ENCODE results near the gene ZFX. TPM values are rescaled to one million over a fixed set of nuclear protein-coding genes. Genes with fewer than 3 reads are reported as not detected.

Gene ZFX
- total RNA-seq, 2 donors from 2014 or later: 47.2 to 78.6 TPM

Other genes starting within 250 kb of the ZFX start
- 10 to 100 TPM; 16.6 to 24.4 TPM for gene APOO, start 241.8 kb upstream of the ZFX start, total RNA-seq
- not detected for gene CXorf58, start 241.7 kb upstream of the ZFX start, total RNA-seq
- gene KLHL15, start 122.5 kb upstream of the ZFX start, total RNA-seq: 10 to 100 TPM; 17.9 to 19.9 TPM
- 100 to 1,000 TPM; 320 to 443 TPM for gene EIF2S3, start 94.8 kb upstream of the ZFX start, total RNA-seq
- not detected for gene SUPT20HL2, start 164.3 kb downstream of the ZFX start, total RNA-seq
- gene SUPT20HL1, start 210.9 kb downstream of the ZFX start, total RNA-seq: not detected

All from activated T-cell treated with anti-CD3 and anti-CD28 coated beads, Interleukin-2, amount 50 U/mL, for 72 hours (primary cell).